Activated CD4-positive, alpha-beta T cell treated with anti-CD3 and anti-CD28 coated beads for 4 hours (primary cell): ENCODE data around the gene KIAA1143.

Source experiments
- DNase-seq, 2 donors: peaks; one replicate each; pipeline ENCODE4 v3.0.0-alpha.2; 2020

The KIAA1143 gene

GRCh38 chr3:44761424-44762169, at the start of gene KIAA1143, which contains the start of gene KIF15:
Gene KIAA1143, minus strand, starts transcription at chr3:44761619. Its CDS starts 17 bp downstream, at chr3:44761602.
Gene KIF15, plus strand, starts transcription at chr3:44761794. Its CDS starts 72 bp downstream, at chr3:44761866.
- DNase-seq, result peak; percentile 97 to 98

- DNase-seq, result no peak
Observed at GRCh38 chr3:44805960-44806359, 44.5 kb upstream of the KIAA1143 start.

GRCh38 chr3:44803298-44803697, 41.9 kb upstream of the KIAA1143 start:
- no peak for DNase-seq

- DNase-seq, result no peak
Observed at GRCh38 chr3:44802011-44802410, 40.6 kb upstream of the KIAA1143 start.

- DNase-seq, result no peak
Observed at GRCh38 chr3:44795197-44795596, 33.8 kb upstream of the KIAA1143 start.

GRCh38 chr3:44782891-44783290, 21.5 kb upstream of the KIAA1143 start:
- no peak for DNase-seq

GRCh38 chr3:44772099-44772442, 10.7 kb upstream of the KIAA1143 start:
- DNase-seq, result no peak

- no peak for DNase-seq
Observed at GRCh38 chr3:44771424-44772098, 10.1 kb upstream of the KIAA1143 start.

- DNase-seq, result no peak
Observed at GRCh38 chr3:44764248-44764647, 2.8 kb upstream of the KIAA1143 start.

- DNase-seq, result no peak
Observed at GRCh38 chr3:44762690-44763089, 1.3 kb upstream of the KIAA1143 start.

GRCh38 chr3:44762170-44762677, 805 bp upstream of the KIAA1143 start:
- no peak for DNase-seq

- no peak for DNase-seq
Observed at GRCh38 chr3:44761101-44761423, 357 bp downstream of the KIAA1143 start.

GRCh38 chr3:44734646-44735168, 26.7 kb downstream of the KIAA1143 start:
- DNase-seq, result no peak

GRCh38 chr3:44729384-44729910, 32.0 kb downstream of the KIAA1143 start, which contains the start of gene ZNF501:
Gene ZNF501, plus strand, starts transcription at chr3:44729635. Its CDS starts 4,787 bp downstream, at chr3:44734422.
- DNase-seq, result peak; percentile 77 to 79

GRCh38 chr3:44722103-44722401, 39.4 kb downstream of the KIAA1143 start:
- DNase-seq, result no peak

GRCh38 chr3:44721231-44722102, 40.0 kb downstream of the KIAA1143 start:
- no peak for DNase-seq

GRCh38 chr3:44712455-44713075, 48.9 kb downstream of the KIAA1143 start, which contains the start of gene ZNF502:
Gene ZNF502, plus strand, starts transcription at chr3:44712660. Its CDS starts 7,602 bp downstream, at chr3:44720262.
- DNase-seq, result peak; percentile 20 to 43
